GM19351 (cell line): Measurements from ENCODE around the gene CCL14.
"Not testable (repeated sequence)": the region's sequence is repeated elsewhere in the genome, so short reads cannot be mapped to it uniquely, and the experiment has no call there.

Experiments used
- ATAC-seq: cut with Tn5 transposase; IDR thresholded peaks from one replicate; pipeline ENCODE4 v1.9.1; 2021; ENCODE audit warnings: mild to moderate bottlenecking, moderate library complexity; ENCODE audit not compliant: unreplicated experiment

CCL14 gene

DNA sequence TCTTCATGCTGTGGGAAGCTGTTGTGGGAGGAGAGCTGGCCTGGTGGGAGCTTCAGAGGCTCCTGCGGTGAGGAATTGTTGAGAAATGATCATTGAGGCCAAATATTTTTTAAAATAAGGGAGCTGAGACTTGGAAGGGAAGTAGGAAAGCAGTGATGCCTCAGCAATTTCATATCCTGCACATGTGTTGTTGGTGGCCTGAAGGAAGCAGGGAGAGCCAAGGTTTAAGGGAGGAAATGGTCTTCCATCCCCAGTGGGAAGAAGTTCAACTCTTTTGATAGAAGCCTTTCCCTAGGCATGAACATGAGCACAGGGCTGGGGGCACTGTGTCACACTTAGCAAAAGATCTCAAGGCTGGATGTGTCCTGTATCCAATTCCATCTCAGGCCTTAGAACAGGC is at the start of gene CCL14:
TSS of gene CCL14 (minus strand) at position 87 of the 400 bp plus-strand sequence. CDS start at position 7, 80 bp downstream.
- no peak for ATAC-seq

DNA sequence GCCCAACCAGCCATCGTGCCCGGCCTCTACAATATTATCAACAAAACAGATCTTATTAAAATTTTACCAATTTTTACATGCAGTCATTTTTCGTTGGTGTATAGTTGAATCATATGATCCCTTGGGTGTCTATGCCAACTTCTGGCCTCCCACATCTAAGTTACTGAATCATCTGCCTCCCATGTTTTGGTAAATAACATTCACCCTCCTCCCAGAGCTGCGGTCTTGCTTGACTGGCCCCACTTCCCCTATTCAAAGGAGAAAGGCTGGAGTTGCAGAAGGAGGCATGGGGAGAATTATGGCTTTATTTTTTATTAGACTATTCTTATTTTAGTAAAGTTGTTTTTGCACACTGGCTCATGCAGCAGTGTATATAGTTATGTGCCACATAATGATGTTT is 49.7 kb upstream of the CCL14 start:
- ATAC-seq = no peak

DNA sequence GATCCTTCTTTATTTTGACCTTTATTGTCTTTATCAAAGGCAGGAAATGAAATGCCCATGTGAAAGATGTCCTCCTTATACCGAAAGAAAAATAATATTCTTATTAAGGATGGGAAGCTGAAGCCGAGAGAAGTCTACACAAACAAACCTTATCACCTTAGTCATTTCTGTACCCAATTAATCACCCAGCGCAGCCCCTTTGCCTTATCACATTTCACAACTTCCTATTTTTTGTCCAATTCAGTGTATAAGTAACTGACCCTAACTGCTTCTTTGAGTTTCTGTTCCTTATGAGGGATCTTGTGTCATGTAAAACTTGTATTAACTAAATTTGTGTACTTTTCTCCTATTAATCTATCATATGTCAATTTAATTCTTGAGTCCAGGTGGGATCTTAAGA is 47.6 kb upstream of the CCL14 start:
- no peak for ATAC-seq

DNA sequence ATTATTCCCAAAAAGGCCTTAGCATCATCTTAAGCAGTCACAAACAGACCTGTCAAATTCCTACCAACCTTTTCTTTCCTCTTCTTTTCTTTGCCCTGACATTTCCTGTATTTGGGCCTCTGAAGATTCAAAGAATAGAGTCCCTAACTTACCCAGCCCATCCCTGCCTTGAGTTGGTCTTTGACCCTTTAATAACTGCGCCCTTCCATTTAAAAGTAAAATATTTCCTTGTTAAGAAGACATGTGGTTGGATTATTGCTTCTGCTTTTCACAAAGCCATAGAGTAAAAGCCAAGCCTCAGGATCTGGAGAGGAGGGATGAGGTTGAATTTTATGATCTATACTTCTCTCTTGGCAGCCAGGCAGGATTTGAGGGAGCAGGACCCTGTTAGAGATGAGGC is 44.4 kb upstream of the CCL14 start:
- ATAC-seq = no peak

DNA sequence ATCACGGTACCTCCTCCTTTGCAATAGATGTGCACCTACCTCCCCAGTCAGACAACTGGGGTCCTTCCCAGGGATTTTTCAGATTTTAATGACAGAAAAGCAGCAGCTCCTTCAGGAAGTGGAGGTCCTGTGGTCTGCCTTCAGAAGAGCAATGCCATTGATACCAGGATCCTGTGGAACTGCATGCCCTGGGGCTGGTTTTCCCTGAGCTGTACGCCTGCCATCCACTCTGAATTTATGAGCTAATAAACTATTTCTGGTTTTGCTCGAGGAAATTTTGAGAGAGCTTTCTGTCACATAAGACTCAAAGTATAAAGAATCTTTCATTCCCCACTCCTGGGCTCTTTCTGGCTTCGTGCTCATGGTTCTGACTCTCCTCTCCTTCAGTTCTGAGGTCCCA is 41.2 kb upstream of the CCL14 start:
- ATAC-seq = no peak

DNA sequence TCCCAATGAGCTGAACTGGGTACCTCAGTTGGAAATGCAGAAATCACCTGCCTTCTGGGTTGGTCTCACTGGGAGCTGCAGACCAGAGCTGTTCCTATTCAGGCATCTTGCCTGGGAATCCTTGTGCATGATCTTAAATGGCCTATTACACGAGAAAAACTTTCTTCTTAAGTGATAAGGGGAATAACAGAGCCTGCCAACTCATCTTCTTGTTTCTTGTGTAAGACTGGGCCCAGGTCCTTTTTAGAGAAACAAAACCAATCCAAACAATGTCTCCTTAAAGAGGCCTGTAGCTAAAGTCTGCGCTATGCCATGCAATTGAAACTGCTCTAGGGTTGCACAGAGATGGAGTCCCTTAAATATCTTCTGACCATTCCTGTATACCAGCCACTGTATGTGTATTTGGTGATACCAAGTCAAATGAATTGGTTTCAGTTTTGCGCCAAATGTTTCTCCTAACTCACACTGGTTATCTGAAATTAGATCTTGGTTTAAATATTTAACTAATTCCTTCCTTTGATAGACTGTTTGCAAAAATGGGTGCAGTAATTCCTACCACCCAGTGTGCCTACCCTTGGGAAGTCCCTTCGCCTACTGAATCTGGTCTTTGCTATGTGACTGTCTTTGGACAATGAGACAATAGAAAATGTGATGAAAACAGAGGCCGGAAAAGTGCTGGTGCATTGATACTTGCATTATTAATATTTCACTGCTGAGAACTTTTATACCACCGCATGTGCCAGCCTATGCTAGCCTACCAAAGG is 37.8 kb upstream of the CCL14 start:
- no peak for ATAC-seq

DNA sequence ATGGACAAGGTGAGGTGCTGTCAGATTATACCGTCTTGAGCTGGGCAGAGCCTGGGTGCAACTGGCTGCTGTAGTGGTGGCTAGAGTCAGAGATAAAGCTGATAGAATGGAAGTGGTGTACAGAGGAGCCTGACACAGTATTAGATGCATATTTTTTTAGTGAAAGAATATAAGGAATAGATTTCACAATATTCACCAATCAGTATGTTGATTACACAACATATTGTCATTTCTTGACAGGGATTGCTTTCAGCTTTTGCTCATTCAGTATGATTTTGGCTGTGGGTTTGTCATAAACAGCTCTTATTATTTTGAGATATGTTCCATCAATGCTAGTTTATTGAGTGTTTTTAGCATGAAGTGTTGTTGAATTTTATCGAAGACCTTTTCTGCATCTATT is 32.9 kb upstream of the CCL14 start:
- no peak for ATAC-seq

DNA sequence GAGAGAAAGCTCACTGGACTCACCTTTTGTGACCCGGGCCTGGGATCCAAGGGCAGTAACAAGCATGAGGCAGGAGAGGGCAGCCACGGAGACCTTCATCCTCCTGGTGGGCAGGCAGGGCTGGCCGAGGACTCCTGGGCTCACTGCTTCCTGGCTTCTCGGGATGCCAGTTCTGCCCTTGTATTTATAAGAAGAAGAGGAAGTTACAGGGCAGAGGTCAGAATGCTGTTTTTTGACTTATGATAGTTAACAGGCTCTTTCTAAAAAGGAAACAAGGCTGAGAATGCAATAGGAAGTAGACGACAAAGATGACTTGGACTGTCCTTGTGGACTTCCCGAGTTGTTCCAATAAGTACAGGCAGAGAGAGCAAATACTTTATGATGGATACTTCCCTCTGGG is 31.3 kb upstream of the CCL14 start, which contains the start of gene CCL23:
TSS of gene CCL23 (minus strand) at position 174 of the 400 bp plus-strand sequence. CDS start at position 99, 75 bp downstream.
- ATAC-seq = no peak

DNA sequence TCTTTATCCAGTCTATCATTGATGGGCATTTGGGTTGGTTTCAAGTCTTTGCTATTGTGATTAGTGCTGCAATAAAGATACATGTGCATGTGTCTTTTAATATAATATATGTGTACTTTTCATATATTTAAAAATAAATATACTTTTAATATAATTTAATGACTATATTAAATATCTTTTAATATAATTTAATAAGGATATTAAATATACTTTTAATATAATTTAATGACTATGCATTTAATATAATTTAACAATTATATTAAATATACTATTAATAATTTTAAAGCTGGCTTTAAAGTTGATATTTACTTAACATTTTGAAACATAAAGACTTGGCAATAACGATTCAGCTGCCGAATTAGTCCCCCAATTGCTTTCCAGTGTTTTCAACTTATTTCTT is 30.0 kb upstream of the CCL14 start:
- ATAC-seq = no peak

DNA sequence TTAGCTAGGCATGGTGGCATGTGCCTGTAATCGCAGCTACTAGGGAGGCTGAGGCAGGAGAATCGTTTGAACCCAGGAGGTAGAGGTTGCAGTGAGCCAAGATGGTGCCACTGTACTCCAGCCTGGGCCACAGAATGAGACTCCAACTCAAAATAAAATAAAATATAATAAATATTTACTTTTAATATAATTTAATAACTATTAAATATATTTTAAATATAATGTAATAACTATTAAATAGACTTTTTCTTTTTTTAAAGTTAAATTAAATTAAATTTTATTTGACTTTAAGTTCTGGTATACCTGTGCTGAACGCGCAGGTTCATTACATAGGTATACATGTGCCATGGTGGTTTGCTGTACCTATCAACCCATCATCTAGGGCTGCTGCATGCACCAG is 29.4 kb upstream of the CCL14 start:
- not testable (repeated sequence) for ATAC-seq

DNA sequence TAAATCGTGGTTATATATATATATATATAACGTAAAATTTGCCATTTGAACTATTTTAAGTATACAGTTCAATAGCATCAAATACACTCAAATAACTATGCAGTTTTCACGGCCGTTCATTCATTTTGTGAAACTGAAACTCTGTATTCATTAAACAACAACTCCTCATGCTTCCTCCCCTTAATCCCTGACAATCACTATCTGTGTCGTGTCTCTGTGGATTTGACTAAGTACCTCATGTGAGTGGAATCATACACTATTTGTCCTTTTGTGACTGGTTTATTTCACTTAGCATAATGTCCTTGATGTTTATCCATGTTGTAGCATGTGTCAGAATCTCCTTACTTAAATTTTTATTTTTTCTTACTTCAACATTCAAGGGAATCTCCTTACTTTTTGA is 28.4 kb upstream of the CCL14 start:
- no peak for ATAC-seq

DNA sequence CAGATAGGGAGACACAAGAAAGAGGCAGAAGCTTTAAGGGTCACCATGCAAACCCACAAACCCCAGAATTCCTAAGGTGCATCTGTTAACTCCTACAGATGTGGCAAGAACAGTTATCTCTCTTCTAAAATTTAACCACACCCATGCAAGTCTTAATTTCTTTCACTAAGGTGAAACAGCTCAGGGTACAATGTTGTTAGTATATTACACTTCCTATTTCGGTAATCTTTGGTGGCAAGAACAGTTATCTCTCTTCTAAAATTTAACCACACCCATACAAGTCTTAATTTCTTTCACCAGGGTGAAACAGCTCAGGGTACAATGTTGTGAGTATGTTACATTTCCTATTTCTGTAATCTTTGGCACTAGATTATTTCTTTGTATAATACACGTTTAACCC is 24.7 kb upstream of the CCL14 start:
- ATAC-seq = no peak

DNA sequence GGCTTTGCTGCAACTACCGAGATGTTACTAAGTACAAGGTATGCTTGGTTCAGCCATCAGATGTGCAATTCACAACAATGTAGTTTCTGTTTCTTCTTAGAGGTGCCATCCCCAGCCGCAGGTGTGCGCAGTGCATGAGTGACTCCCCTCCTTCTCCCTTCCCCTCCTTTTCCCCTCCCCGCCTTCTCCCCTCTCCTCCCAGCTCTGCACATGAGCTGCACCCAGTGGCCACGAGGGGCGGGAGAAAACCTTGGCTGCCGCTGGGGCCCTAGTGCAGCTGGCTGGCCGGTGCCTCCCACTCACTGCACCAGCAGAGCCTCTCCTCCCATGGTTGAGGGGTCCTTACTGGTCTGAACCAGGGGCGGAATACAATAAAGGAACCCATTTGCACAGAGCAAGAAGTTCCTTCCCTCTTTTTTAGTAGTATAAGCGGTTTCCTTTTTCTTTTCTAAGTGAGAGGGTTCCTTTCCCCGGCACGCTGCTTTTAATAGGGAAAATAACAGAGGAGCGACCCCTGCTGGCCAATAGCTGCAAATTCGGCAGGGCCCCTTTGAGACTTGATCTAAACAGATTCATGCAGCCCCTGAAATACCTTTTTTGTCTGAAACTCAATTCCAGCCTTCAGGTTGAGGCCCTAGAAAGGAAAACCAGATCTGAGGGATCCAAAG is 22.6 kb upstream of the CCL14 start:
- ATAC-seq = no peak

DNA sequence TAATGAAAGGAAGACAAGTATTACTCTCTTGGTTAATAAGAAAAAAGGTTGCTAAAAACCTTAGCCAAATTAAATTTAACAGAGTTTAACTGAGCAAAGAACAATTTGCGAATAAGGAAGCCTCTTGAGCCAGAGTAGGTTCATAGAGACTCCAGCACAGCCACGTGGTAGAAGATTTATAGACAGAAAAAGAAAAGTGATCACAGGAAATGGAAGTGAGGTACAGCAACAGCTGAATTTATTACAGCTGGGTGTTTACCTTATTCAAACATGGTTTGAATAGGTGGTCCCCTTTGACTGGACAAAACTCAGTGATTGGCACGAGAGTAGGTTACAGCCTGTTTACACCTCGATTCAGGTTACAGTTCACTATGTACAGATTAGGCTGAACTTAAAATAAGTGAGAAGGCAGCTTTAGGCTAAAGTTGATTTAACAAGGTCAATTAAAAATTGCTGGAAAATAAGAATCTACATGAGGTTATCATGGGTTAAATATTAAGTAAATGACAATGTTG is 18.1 kb upstream of the CCL14 start:
- no peak for ATAC-seq

DNA sequence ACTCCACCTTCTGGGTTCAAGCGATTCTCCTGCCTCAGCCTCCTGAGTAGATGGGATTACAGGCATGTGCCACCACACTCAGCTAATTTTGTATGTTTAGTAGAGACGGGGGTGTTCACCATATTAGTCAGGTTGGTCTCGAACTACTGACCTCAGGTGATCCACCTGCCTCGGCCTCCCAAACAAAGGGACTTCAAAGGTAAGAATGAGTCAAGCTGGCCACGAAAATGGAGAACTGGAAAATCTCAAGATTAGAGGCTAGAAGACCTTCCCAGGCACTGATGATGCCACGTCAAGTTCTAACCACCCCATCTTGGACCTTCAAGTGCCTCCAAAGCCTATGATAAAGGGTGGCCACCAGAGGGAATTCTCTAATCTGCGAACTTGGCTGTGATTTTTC is 16.1 kb upstream of the CCL14 start:
- ATAC-seq = no peak

DNA sequence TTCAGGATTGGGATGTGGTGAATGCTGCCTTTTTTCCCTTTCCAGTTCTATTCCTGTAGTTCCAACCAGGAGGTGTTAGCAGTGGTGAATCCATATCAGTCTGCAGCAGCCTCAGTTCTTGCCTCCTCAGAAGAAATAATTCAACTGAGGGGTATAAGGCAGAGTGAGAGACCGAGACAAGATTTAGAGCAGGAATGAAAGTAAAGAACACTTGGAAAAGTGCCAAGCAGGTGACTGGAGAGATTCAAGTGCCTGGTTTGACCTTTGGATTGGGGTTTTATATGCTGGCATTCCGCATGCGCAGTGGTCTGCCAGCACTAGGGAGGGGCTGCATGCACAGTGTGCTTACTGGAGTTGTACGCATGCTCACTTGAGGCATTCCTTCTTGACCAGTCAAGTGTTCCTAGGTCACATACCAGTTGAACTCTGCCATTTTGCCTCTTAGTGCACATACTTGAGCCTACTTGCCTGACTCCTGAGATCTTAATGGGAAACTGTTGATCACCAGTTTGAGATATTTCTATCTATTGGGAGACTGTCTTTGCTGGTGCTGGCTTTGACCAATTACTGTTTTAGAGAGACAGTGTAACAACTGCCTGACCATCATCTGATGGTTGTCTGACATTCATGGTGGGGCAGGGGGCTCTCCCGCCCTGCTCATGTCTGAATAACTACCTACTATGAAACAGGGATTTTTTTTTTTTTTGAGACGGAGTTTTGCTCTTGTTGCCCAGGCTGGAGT is 15.5 kb upstream of the CCL14 start:
- no peak for ATAC-seq

DNA sequence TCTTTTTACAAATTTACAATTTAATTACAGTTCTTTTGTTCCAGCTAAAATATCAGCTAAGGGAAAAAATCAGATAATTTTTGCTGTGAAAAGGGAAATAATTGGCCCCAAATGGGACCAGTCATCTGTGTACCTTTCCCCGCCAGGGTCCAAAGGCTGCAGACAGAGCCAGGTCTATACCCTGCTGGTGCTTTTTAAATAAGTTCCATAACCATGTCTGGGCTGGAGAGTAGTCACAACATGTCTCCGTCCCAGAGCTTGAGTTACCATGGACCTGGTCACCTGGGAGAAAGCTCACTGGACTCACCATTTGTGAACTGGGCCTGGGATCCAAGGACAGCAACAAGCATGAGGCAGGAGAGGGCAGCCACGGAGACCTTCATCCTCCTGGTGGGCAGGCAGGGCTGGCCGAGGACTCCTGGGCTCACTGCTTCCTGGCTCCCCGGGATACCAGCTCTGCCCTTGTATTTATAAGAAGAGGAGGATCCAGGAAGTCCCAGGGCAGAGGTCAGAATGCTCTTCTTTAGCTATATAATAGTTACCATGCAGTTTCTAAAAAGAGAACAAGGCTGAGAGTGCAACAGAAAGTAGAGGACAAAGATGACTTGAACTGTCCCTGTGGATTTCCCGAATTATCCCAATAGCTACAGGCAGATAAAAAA is 14.7 kb upstream of the CCL14 start, which contains the start of gene CCL15:
TSS of gene CCL15 (minus strand) at position 444 of the 662 bp plus-strand sequence. CDS start at position 383, 61 bp downstream.
- no peak for ATAC-seq

DNA sequence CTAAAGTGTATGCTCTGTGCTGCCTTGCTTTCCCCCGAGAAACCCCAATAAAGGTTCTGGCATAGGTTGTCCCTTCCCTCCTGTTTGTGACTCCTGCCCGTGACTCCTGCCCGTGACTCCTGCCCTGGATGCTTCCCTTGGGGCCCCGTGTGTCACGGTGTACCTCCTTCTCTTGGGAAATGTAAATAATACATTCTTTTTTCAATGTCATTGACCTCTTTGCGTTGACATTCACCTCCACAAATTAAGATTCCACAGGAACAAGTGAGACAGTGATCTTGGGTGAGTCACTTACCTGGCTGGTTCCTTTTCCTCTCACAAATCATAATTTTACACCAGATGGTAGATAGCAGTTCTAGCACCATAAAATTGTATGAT is 14.2 kb upstream of the CCL14 start:
- no peak for ATAC-seq

DNA sequence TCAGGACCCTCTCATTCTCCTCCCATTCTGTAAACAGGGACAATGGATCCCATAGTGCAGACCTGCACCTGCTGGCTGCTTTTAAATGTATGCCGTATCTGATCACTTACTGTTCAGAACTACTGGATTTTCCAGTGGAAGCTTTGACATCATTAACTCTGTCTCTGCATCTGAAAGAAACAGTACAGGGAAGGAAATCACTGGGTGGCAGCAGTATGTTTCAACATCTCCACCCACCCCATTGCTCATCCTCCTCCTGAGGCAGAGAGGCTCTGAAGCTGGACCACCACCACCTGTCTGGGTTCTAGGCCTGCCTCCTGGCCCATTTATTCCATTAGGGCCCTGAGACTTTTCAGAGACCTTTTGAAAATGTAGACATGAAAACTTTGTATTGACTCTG is 12.2 kb upstream of the CCL14 start:
- no peak for ATAC-seq

DNA sequence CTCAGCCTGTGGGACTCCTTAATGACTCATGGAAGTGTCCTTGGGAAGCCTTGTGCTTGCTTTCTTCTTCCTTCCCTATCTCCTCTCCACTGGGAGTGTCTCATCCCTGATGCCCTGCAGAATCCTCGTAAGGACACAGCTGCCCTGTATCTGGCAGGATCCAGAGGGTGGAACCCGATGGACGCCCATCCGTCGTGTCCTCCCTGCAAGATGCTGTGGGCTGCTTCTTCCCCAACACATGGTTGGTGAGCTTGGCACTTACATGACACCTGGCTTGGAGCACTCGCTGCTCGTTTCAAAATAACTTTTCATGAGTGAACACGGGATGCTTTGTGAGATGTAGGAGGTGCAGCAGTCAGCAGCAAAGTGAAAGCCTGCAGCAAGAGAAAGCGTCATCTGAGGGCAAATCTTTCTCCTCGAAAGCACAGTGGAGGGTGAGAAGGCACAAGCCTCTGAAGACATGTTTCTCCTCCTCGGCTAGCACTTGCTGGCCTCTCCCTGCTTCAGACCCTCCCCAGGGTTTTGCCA is 11.6 kb upstream of the CCL14 start:
- no peak for ATAC-seq

DNA sequence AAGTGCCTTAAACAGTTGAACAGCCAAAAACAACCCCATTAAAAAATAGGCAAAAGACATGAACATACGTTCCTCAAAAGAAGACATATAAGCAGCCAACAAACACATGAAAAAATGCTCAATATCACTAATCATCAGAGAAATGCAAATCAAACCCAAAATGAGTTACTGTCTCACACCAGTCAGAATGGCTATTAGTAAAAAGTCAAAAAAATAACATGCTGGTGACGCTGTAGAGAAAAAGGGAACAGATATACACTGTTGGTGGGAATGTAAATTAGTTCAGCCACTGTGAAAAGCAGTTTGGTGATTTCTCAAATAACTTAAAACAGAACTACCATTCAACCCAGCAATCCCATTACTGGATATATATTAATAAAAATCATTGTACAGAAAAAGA is 8.8 kb upstream of the CCL14 start:
- ATAC-seq = not testable (repeated sequence)
